NB4 (cell line): Measurements from ENCODE around the gene AUTS2.

Experiments
- CTCF ChIP-seq: IDR thresholded peaks from one replicate; pipeline ENCODE4 v1.5.1; 2012; ENCODE audit warnings: low read depth, low read length
- MAX ChIP-seq: IDR thresholded peaks from 2 replicates; pipeline ENCODE4 v1.6.1; 2011; ENCODE audit warnings: low read depth, low read length
- MYC ChIP-seq: IDR thresholded peaks from 2 replicates; pipeline ENCODE4 v1.6.1; 2011; ENCODE audit warnings: low read depth, low read length

GRCh38 chr7:70132852-70133690, 534.8 kb downstream of the AUTS2 start:
- no peak for TF ChIP-seq CTCF
- no peak for TF ChIP-seq MYC
- no peak for TF ChIP-seq MAX
